ENCODE measurements around the gene DENND1A. TPM values are rescaled to one million over a fixed set of nuclear protein-coding genes. Genes with fewer than 3 reads are reported as not detected.

Gene DENND1A
- total RNA-seq, 1 experiment from 2014 or later = 23.5 TPM

- ATAC-seq (no peak), DNase-seq (ENCODE audit: low spot score) (no peak)
- ChIA-PET POLR2A (no interaction called here), CTCF (no interaction called here)
- no peak overlapping the region for H3K4me3 Mint-ChIP-seq
- H3K9me3 Mint-ChIP-seq = peaks cover 39% of the 10 kb centered on the region
- TF ChIP-seq ELF4 (CRISPR knock-in tag; IDR thresholded peaks at IDR 0.05; ENCODE audit: low read depth) (no peak), PREB (CRISPR knock-in tag; IDR thresholded peaks at IDR 0.05; ENCODE audit: borderline replicate concordance) (no peak), FOXJ3 (CRISPR knock-in tag; IDR thresholded peaks at IDR 0.05; ENCODE audit: borderline replicate concordance) (no peak), MAX (CRISPR knock-in tag; IDR thresholded peaks at IDR 0.05) (no peak), ATF6 (CRISPR knock-in tag; IDR thresholded peaks at IDR 0.05) (no peak), CDX4 (CRISPR knock-in tag; IDR thresholded peaks at IDR 0.05; ENCODE audit: borderline replicate concordance) (no peak), IRF2 (CRISPR knock-in tag; IDR thresholded peaks at IDR 0.05; ENCODE audit: borderline replicate concordance, low read depth) (no peak), FOXP4 (CRISPR knock-in tag; IDR thresholded peaks at IDR 0.05) (no peak), ZNF219 (CRISPR knock-in tag; IDR thresholded peaks at IDR 0.05; ENCODE audit: borderline replicate concordance) (no peak)
- peaks cover 41% of the 10 kb centered on the region for H3K36me3 Mint-ChIP-seq
- H3K27me3 Mint-ChIP-seq (ENCODE audit: low read depth) = no peaks in the 10 kb centered on the region
- H3K4me1 Mint-ChIP-seq = peaks cover 19% of the 10 kb centered on the region
- H3K27ac Mint-ChIP-seq = no peak overlapping the region
These were observed 267.7 kb downstream of the DENND1A start for GRCh38 chr9:123662057-123662776.

- ChIA-PET POLR2A (interaction anchor here (0.5 kb wide), 1 partner anchor 22 kb away, joined by 7 read pairs; no protein-coding TSS in a partner anchor), CTCF (no interaction called here)
- Mint-ChIP-seq H3K27ac (no peak overlapping the region), H3K27me3 (ENCODE audit: low read depth) (no peaks in the 10 kb centered on the region; the same call in 1 of the 2 replicates), H3K4me3 (no peak overlapping the region), H3K36me3 (peaks cover 32% of the 10 kb centered on the region), H3K9me3 (peaks cover 33% of the 10 kb centered on the region), H3K4me1 (peaks cover 25% of the 10 kb centered on the region)
- DNase-seq (ENCODE audit: low spot score) = no peak
- TF ChIP-seq IRF2 (CRISPR knock-in tag; IDR thresholded peaks at IDR 0.05; ENCODE audit: borderline replicate concordance, low read depth) (no peak), CDX4 (CRISPR knock-in tag; IDR thresholded peaks at IDR 0.05; ENCODE audit: borderline replicate concordance) (no peak), ZNF138 (CRISPR knock-in tag; conservative IDR thresholded peaks at IDR 0.05) (no peak), SP1 (CRISPR knock-in tag; conservative IDR thresholded peaks at IDR 0.05) (no peak), GABPB1 (CRISPR knock-in tag; IDR thresholded peaks at IDR 0.05) (no peak), ERG (CRISPR knock-in tag; IDR thresholded peaks at IDR 0.05) (no peak), ZNF671 (CRISPR knock-in tag; IDR thresholded peaks at IDR 0.05) (no peak), ZNF281 (CRISPR knock-in tag; IDR thresholded peaks at IDR 0.05) (no peak), ZMAT4 (CRISPR knock-in tag; IDR thresholded peaks at IDR 0.05) (no peak)
- ATAC-seq = no peak; the same call in 1 of the 2 replicates
These were observed 269.0 kb downstream of the DENND1A start for GRCh38 chr9:123660691-123661466.
